Uterus (tissue), 2 donors: Measurements from ENCODE around the gene GPR55.

Source experiments
- CTCF ChIP-seq, 4 experiments: fragments of 200-600 bp in 2 of 4; fragments of 450-650 bp in 2 of 4; sonication (generic) in 2 of 4; IDR thresholded peaks; one replicate each; pipeline ENCODE4 v1.5.1; 2016 to 2019; ENCODE audit warnings: antibody characterized with exemption in 4 of 4, mild to moderate bottlenecking in 2 of 4, moderate library complexity in 1 of 4
- POLR2A ChIP-seq, 2 donors: fragments of 450-650 bp; IDR thresholded peaks; one replicate each; pipeline ENCODE4 v1.6.1; 2016; ENCODE audit warnings: antibody characterized with exemption in 2 of 2, mild to moderate bottlenecking in 1 of 2, moderate library complexity in 1 of 2

GRCh38 chr2:230905448-230906421 is 19.3 kb downstream of the GPR55 start:
- TF ChIP-seq CTCF (IDR thresholded peaks at IDR 0.05) (no peak), POLR2A (IDR thresholded peaks at IDR 0.05) (no peak)
